Muscle layer of colon (tissue), 2 donors: Measurements from ENCODE around the gene SMC4.

ENCODE experiments used
- H3K27ac ChIP-seq: one replicate; pipeline ENCODE4 v1.7.0; 2013; ENCODE audit warnings: low read depth, mild to moderate bottlenecking, low read length, moderate library complexity
- H3K27me3 ChIP-seq, 2 donors: one replicate each; pipeline ENCODE4 v1.7.0; 2013; ENCODE audit warnings: low read length in 2 of 2, mild to moderate bottlenecking in 2 of 2; ENCODE audit not compliant: insufficient read depth in 2 of 2, control insufficient read depth in 1 of 2
- H3K36me3 ChIP-seq: one replicate; pipeline ENCODE4 v1.7.0; 2013; ENCODE audit warnings: mild to moderate bottlenecking, low read length; ENCODE audit not compliant: insufficient read depth
- H3K4me1 ChIP-seq: one replicate; pipeline ENCODE4 v1.7.0; 2013; ENCODE audit warnings: mild to moderate bottlenecking, low read length; ENCODE audit not compliant: insufficient read depth
- H3K4me3 ChIP-seq, 2 donors: one replicate each; pipeline ENCODE4 v1.7.0; 2013; ENCODE audit warnings: low read length in 2 of 2, low read depth in 1 of 2, mild to moderate bottlenecking in 1 of 2, moderate library complexity in 1 of 2
- H3K9ac ChIP-seq: one replicate; pipeline ENCODE4 v1.7.0; 2013; ENCODE audit warnings: low read length
- H3K9me3 ChIP-seq: one replicate; pipeline ENCODE4 v1.7.0; 2013; ENCODE audit warnings: mild to moderate bottlenecking, low read length
- donor health status: abdominal sarcoma.
- donor health status: Adenocarcinoma of cecum.

Gene SMC4

DNA sequence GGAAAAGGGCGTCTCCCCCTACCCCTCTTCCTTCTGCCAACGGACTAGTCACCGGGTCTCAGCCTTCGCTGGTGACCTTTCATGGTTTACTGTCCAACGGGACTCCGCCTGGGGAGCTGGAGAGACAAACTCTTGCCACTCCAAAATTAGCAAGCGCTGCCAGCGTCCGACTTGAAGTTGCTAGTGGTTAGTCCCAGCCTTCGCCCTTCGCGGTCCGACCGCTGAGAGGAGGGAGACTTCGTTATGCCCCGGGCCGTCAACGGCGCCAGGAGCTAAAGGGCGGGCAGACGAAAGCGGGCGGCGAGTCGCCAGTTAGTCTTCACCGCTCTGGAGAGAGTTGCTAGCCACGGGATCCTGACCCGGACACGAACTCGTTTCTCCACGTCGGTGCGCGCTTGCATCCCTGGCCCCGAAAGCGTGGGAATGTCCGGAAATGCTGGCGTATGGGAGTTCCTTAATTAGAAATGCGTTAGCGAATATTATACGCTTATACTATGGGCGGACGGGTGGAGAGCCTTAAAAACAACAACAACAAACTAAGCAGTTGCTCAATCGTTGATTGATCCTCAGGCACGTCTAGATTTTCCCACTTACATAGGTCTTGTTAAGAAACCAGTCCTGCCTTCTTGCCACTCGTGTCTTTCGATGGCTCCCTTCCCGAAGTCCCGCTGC is 716 bp downstream of the SMC4 start:
- no peaks in the 10 kb centered on the region for H3K9me3 ChIP-seq
- H3K36me3 ChIP-seq, result no peaks in the 10 kb centered on the region
- H3K9ac ChIP-seq, result peak overlapping the region; percentile 77
- peaks cover 16 to 32% of the 10 kb centered on the region in 2 donors for H3K27me3 ChIP-seq
- H3K4me3 ChIP-seq, result peak overlapping the region; percentile 82 to 96
- H3K4me1 ChIP-seq, result peaks cover 23% of the 10 kb centered on the region
- peak overlapping the region; percentile 90 for H3K27ac ChIP-seq

DNA sequence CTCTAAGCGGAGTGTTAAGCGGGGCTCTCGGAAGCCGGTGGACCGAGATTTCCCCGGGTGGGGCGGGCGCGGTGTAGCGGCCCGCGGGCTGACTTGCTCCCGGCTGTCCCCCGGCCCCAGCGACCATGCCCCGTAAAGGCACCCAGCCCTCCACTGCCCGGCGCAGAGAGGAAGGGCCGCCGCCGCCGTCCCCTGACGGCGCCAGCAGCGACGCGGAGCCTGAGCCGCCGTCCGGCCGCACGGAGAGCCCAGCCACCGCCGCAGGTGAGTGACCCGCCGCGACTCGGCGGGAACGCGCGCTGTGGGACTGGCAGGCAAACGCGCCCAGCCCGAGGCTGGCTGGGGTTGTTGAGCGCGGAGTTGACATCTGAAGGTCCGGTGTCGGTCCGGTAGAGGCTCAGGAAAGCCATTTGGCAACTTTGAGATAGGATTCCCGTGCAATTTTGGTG is 1.3 kb downstream of the SMC4 start:
- no peak overlapping the region for H3K9ac ChIP-seq
- H3K9me3 ChIP-seq, result no peaks in the 10 kb centered on the region
- peak overlapping the region; percentile 82 to 96 for H3K4me3 ChIP-seq
- H3K36me3 ChIP-seq, result no peaks in the 10 kb centered on the region
- peaks cover 23% of the 10 kb centered on the region for H3K4me1 ChIP-seq
- H3K27ac ChIP-seq, result peak overlapping the region; percentile 90
- peaks cover 16 to 32% of the 10 kb centered on the region in 2 donors for H3K27me3 ChIP-seq

- Histone ChIP-seq H3K9me3 (no peaks in the 10 kb centered on the region), H3K36me3 (no peaks in the 10 kb centered on the region), H3K4me3 (peak overlapping the region; percentile 82 to 96), H3K4me1 (peaks cover 23% of the 10 kb centered on the region), H3K27me3 (peaks cover 16 to 32% of the 10 kb centered on the region in 2 donors), H3K9ac (no peak overlapping the region), H3K27ac (peak overlapping the region; percentile 90)
These were observed 2.0 kb downstream of the SMC4 start for GRCh38 chr3:160401291-160402095.

DNA sequence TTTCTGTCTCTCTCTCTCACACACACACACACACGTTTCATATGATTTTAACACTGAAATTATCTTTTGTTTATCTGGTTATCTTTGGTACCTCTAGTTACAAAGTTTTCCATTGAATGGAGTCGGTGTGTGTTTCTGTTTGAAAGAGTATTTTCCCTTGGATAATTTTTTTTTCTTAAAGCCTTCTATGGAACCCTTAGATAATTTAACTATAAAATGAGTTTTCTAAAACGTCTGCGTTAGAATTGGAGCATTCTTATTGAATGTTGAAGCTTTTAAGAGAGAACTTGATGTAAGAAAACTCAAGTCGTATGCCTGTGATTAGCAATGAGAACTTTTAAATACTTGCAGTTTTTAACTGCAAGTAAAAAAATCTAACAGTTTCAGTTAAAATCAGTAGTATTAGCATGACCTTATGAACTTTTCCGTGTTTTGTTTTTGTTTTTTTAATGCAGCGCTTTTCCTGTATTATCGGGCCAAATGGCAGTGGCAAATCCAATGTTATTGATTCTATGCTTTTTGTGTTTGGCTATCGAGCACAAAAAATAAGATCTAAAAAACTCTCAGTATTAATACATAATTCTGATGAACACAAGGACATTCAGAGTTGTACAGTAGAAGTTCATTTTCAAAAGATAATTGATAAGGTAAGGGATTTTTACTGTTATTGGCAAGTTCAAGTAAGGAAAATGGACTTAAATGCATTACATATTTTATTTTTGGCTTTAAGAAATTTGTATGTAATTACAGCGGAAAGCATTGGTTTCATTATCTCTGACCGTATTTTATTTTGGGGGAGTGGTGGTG is 3.0 kb downstream of the SMC4 start:
- Histone ChIP-seq H3K9me3 (no peaks in the 10 kb centered on the region), H3K27ac (peak overlapping the region; percentile 37), H3K9ac (no peak overlapping the region), H3K36me3 (no peaks in the 10 kb centered on the region), H3K4me3 (no peak overlapping the region), H3K4me1 (peaks cover 23% of the 10 kb centered on the region), H3K27me3 (peaks cover 16 to 32% of the 10 kb centered on the region in 2 donors)

- Histone ChIP-seq H3K9ac (no peak overlapping the region), H3K27me3 (peaks cover 16 to 32% of the 10 kb centered on the region in 2 donors), H3K27ac (peak overlapping the region; percentile 37), H3K9me3 (no peaks in the 10 kb centered on the region), H3K4me1 (peaks cover 22% of the 10 kb centered on the region), H3K36me3 (no peaks in the 10 kb centered on the region), H3K4me3 (no peak overlapping the region)
These were observed 3.6 kb downstream of the SMC4 start for GRCh38 chr3:160403028-160403545.

DNA sequence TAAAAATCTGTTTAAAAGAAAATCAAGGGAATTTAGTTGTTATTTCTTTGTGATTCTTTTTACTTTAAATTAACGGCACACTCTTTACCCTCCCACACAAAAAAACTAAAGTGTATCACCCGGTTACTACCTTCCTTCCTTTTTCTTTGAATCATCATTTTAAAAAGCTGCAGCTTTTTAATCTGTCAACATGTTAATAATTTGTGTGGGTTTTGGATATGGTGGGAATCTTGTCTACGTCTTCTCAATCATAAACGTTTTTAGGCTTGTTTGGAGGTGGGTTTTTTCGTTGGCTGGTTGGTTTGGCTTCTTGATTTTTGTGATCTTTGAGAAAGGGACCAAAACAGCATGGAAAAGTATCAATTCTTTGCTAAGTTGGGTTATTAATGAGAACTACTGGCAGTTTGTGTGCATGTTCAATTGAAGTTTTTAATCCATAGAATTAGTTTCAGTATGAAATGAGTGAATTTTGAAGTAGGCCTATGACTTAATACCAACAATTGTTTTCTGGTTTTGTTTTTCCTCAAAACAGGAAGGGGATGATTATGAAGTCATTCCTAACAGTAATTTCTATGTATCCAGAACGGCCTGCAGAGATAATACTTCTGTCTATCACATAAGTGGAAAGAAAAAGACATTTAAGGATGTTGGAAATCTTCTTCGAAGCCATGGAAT is 4.5 kb downstream of the SMC4 start:
- H3K4me1 ChIP-seq, result peaks cover 17% of the 10 kb centered on the region
- H3K27me3 ChIP-seq, result peaks cover 16 to 32% of the 10 kb centered on the region in 2 donors
- no peaks in the 10 kb centered on the region for H3K9me3 ChIP-seq
- H3K27ac ChIP-seq, result no peak overlapping the region
- H3K36me3 ChIP-seq, result no peaks in the 10 kb centered on the region
- no peak overlapping the region for H3K4me3 ChIP-seq
- H3K9ac ChIP-seq, result no peak overlapping the region

DNA sequence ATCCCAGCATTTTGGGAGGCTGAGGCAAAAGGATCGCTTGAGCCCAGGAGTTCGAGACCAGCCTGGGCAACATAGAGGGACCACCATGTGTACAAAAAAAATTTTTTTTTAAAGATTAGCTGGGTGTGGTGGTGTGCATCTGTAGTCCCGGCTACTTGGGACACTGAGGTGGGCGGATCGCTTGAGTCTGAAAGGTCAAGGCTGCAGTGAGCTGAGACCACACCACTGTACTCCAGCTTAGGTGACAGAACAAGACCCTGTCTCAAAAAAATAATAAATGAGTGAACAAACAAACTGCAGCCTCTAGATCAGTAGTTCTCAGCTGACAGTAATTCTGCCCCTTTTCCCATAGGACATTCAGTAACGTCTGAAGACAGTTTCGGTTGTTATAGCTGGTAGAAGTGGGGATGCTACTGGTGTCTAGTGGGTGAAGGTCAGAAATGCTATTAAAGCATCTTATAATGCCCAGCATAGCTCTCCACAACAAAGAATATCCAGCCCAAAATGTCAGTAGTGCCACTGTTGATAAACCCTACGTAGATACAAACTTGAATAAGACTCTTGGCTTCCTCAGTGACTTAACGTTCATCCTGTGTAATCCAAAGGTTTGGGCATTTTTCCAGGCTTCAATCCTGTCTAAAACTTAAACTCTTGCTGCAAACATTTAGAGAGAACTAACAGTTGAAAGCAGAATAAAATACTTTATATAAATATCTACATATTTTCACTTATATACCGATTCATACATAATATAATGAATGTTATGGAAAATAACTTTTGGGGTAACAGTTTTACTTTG is 10.6 kb downstream of the SMC4 start:
- Histone ChIP-seq H3K9ac (no peak overlapping the region), H3K27ac (no peak overlapping the region), H3K27me3 (no peaks in the 10 kb centered on the region), H3K4me1 (no peaks in the 10 kb centered on the region), H3K4me3 (no peak overlapping the region), H3K9me3 (no peaks in the 10 kb centered on the region), H3K36me3 (peaks cover 6% of the 10 kb centered on the region)

DNA sequence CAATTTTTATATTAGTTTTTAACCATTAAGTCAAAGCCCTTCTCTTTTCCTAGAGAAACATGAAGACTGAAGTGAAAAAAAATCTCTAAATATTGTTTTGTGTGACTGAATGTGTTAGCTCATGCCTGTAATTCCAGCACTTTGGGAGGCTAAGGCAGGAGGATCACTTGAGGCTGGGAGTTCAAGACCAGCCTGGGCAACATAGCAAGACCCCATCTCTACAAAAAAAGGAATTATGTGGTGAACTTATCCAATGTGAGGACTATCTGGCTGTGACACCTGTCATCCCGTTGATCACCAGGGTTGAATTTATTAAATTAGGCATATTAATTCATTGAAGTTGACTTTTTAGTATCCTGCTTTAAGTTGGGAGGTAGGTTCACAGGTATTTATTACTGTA is 13.0 kb downstream of the SMC4 start:
- Histone ChIP-seq H3K27me3 (no peaks in the 10 kb centered on the region), H3K4me1 (no peaks in the 10 kb centered on the region), H3K4me3 (no peak overlapping the region), H3K9ac (no peak overlapping the region), H3K9me3 (no peaks in the 10 kb centered on the region), H3K36me3 (peaks cover 6% of the 10 kb centered on the region), H3K27ac (no peak overlapping the region)

DNA sequence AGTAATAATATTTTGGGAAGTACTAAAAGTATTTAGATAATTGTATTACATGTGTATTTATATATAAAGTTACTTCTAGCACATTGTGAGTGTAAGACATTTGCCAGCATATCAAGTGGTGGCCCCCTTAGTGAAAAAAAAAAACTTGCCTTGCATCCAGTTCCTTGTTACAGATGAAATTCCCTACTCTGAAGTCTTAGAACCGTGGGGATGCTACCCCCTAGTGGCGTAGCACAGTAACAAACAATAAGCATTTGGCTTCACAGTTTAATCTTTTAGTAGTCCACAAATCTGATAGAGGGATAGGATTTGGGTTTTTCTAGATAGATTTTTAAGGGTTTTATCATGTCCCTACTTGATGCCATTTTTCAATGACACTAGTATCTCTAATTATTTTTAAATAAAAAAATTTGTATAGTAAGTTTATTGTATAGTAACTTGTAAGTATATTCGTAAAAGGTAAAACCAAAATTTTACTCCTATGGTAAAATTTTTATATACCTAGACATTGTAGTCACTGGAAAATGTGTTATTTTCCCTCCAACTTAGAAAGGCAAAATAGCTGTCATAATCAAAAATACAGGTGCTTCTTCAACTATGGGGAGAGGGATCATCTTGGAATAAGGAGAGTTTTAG is 14.3 kb downstream of the SMC4 start:
- Histone ChIP-seq H3K9me3 (no peaks in the 10 kb centered on the region), H3K36me3 (peaks cover 13% of the 10 kb centered on the region)

DNA sequence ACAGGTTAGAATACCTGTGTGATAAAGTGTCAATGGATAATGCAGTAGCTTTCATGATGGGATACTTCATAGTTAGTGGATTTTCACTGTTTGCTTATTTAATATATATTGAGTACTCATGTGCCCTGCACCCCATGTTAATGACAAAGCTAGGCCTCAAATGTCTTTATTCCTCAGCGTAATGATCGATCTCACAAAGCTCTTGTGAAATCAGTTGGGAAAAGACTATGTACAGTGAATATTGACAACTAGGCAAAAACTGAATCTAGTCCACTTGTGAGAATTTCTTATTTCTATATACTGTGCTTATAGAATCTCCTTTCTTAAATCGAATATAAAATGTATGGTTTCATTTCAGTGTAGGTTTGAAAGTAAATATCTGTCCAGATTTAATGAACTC is 17.9 kb downstream of the SMC4 start:
- Histone ChIP-seq H3K9ac (no peak overlapping the region), H3K4me1 (no peaks in the 10 kb centered on the region), H3K27me3 (no peaks in the 10 kb centered on the region), H3K4me3 (no peak overlapping the region), H3K36me3 (peaks cover 13% of the 10 kb centered on the region), H3K9me3 (no peaks in the 10 kb centered on the region), H3K27ac (no peak overlapping the region)

More for the DNA sequence above, 14.3 kb downstream of the SMC4 start:
- no peaks in the 10 kb centered on the region for H3K27me3 ChIP-seq
- no peak overlapping the region for H3K27ac ChIP-seq
- no peak overlapping the region for H3K4me3 ChIP-seq
- no peaks in the 10 kb centered on the region for H3K4me1 ChIP-seq
- H3K9ac ChIP-seq, result no peak overlapping the region
